ENCODE data around the gene TEDC2. TPM values are rescaled to one million over a fixed set of nuclear protein-coding genes. Genes with fewer than 3 reads are reported as not detected.

The TEDC2 gene
- total RNA-seq, 4 donors from 2014 or later = 1.8 to 7.0 TPM; not detected in 2

GRCh38 chr16:2449118-2449517 lies 10.8 kb upstream of the TEDC2 start:
- TF ChIP-seq POLR2A (IDR thresholded peaks at IDR 0.05) = no peak
- TF ChIP-seq, protein P1, sequence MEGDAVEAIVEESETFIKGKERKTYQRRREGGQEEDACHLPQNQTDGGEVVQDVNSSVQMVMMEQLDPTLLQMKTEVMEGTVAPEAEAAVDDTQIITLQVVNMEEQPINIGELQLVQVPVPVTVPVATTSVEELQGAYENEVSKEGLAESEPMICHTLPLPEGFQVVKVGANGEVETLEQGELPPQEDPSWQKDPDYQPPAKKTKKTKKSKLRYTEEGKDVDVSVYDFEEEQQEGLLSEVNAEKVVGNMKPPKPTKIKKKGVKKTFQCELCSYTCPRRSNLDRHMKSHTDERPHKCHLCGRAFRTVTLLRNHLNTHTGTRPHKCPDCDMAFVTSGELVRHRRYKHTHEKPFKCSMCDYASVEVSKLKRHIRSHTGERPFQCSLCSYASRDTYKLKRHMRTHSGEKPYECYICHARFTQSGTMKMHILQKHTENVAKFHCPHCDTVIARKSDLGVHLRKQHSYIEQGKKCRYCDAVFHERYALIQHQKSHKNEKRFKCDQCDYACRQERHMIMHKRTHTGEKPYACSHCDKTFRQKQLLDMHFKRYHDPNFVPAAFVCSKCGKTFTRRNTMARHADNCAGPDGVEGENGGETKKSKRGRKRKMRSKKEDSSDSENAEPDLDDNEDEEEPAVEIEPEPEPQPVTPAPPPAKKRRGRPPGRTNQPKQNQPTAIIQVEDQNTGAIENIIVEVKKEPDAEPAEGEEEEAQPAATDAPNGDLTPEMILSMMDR (IDR thresholded peaks at IDR 0.05) = no peak
- Histone ChIP-seq H3K4me1 (no peaks in the 10 kb centered on the region), H3K4me3 (no peak overlapping the region), H3K27me3 (no peaks in the 10 kb centered on the region), H3K27ac (no peak overlapping the region), H3K36me3 (no peaks in the 10 kb centered on the region), H3K9me3 (no peaks in the 10 kb centered on the region)
- no peak for DNase-seq
- intact Hi-C loops (cut with DNase I; ENCODE audit: low total_unique reads) = no loop called here

DNA sequence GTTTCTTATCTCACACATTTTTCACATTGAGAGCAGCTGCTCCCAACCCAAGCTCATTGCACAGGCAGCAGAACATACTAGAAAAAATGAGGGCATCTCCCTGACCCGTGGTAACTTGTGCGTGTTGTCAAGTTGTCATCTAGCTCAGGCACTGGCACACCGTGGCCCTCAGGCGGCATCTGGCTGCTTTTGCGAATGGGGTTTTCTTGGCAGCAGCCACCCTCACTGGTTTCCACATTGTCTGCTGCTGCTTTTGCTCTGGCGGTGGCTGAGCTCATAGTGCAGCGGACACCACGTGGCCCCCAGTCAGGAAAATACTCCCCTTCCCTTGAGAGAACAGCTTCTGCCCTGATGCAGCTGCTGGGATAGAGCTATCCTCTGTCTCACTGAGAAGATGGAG lies 9.4 kb upstream of the TEDC2 start:
- H3K9me3 ChIP-seq = no peaks in the 10 kb centered on the region
- no peaks in the 10 kb centered on the region for H3K4me1 ChIP-seq
- no peaks in the 10 kb centered on the region for H3K27me3 ChIP-seq
- H3K36me3 ChIP-seq = no peaks in the 10 kb centered on the region
- DNase-seq = no peak
- no peak overlapping the region for H3K27ac ChIP-seq
- no peak for TF ChIP-seq POLR2A (IDR thresholded peaks at IDR 0.05)
- TF ChIP-seq, protein P1 (IDR thresholded peaks at IDR 0.05) = no peak
- intact Hi-C loops (cut with DNase I; ENCODE audit: low total_unique reads) = no loop called here
- no peak overlapping the region for H3K4me3 ChIP-seq

- DNase-seq = no peak
- H3K9me3 ChIP-seq = no peaks in the 10 kb centered on the region
- H3K4me3 ChIP-seq = no peak overlapping the region
- H3K4me1 ChIP-seq = no peaks in the 10 kb centered on the region
- H3K36me3 ChIP-seq = no peaks in the 10 kb centered on the region
- intact Hi-C loops (cut with DNase I; ENCODE audit: low total_unique reads) = no loop called here
- TF ChIP-seq, protein P1 (IDR thresholded peaks at IDR 0.05) = no peak
- no peak for TF ChIP-seq POLR2A (IDR thresholded peaks at IDR 0.05)
- H3K27me3 ChIP-seq = no peaks in the 10 kb centered on the region
- no peak overlapping the region for H3K27ac ChIP-seq
These were observed 8.9 kb upstream of the TEDC2 start for GRCh38 chr16:2450975-2451381.

DNA sequence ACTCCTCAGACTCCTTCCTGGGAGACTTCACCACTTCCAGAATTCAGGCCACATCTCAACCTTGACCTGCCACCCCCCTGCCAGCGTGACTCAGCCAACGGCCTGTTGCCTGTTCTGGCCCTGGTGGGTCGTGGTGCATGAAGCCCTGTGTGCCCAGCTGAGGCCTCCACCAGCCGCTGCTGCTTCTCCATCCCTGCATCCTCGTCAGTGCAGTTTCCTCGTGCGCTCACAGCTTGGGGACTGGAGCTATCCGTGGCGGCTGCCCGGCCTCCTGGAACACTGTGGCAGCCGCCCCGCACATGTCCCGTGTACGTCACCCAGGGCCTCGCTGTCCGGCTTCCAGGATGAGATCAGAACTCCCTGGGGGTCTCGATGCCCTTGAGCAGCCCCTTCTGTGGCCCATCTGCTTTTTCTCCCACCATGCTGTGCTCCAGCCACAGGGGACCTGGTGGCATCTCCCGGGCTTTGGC lies 8.0 kb upstream of the TEDC2 start:
- intact Hi-C loops (cut with DNase I; ENCODE audit: low total_unique reads) = no loop called here

DNA sequence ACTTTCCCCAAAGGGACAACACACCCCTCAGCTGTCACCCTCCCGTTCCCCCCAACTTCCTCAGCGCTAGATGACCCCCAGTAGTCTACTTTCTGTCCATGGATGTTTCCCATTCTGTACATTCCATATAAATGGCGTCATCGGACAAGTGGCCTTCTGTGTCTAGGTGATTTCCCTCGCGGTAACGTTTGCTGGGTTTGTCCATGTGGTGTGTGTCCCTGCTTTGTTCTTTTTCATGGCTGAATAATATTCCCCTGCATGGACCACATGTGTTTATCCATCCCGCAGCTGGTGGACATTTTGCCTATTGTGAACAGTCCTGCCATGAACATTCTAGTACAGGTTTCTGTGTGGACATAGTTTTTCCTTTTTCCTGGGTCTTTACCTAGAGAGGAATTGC lies 7.3 kb upstream of the TEDC2 start:
- TF ChIP-seq, protein P1 (IDR thresholded peaks at IDR 0.05) = no peak
- no peak for TF ChIP-seq POLR2A (IDR thresholded peaks at IDR 0.05)
- intact Hi-C loops (cut with DNase I; ENCODE audit: low total_unique reads) = no loop called here

More for the DNA sequence above, 8.0 kb upstream of the TEDC2 start:
- H3K9me3 ChIP-seq = no peaks in the 10 kb centered on the region
- no peaks in the 10 kb centered on the region for H3K27me3 ChIP-seq
- TF ChIP-seq, protein P1 (IDR thresholded peaks at IDR 0.05) = no peak
- TF ChIP-seq POLR2A (IDR thresholded peaks at IDR 0.05) = no peak
- H3K4me1 ChIP-seq = no peaks in the 10 kb centered on the region
- DNase-seq = no peak
- no peak overlapping the region for H3K27ac ChIP-seq
- no peak overlapping the region for H3K4me3 ChIP-seq
- H3K36me3 ChIP-seq = no peaks in the 10 kb centered on the region

More for the DNA sequence above, 7.3 kb upstream of the TEDC2 start:
- no peak overlapping the region for H3K4me3 ChIP-seq
- no peaks in the 10 kb centered on the region for H3K36me3 ChIP-seq
- no peaks in the 10 kb centered on the region for H3K9me3 ChIP-seq
- no peak overlapping the region for H3K27ac ChIP-seq
- no peaks in the 10 kb centered on the region for H3K27me3 ChIP-seq
- no peak for DNase-seq
- H3K4me1 ChIP-seq = no peaks in the 10 kb centered on the region

All from uterus (tissue), 4 donors.